Nucleus accumbens (tissue), 56 donors: ENCODE measurements around the gene ZNF496.
"Not testable (repeated sequence)": the region's sequence is repeated elsewhere in the genome, so short reads cannot be mapped to it uniquely, and the experiment has no call there.

ENCODE experiments used
- DNase-seq, 56 donors: peaks; one replicate each; lab custom pipeline; 2025; lab: John Stamatoyannopoulos, UW

ZNF496 gene

GRCh38 chr1:247331525-247332214, at the start of gene ZNF496:
ZNF496 (minus strand) TSS chr1:247331867; CDS start chr1:247329578, 2,289 bp downstream.
- peak in 52 of 56 donors; percentile 14 to 80 (median 54) for DNase-seq

DNA sequence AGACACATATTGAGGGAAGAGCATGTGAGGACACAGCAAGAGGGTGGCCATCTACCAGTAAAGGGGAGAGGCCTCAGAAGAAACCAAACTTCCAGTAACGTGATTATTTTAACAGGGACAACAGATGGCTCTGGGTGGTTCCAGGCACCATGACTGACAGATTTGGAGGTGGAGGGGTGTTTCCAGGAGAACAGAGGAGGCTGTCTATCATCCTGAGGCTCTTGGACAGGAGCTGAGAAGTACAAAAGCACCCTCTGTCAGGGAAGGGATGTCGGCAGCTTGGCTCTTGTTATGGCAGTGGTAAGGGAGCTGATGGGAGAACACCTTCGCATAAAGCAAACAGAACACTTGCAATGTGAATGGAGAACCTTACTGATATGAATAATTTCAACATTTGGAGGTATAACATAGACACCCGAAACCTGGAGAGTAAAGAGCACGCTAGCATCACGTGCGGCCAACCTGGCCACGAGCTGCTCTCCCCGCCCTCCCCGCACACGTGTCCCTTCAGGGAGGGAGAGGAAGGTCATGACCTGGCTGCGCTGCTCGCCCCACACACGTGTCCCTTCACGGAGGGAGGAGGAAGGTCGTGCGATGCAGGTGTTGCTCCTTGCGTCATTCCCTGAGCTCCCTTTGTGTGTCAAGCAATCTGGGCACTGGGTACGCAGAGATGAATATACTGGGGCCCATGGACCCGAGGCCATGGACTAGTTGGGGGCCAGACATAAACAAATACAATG, 46.8 kb upstream of the ZNF496 start:
- no peak for DNase-seq

- DNase-seq, result not testable (repeated sequence)
Observed at GRCh38 chr1:247377656-247378055, 46.0 kb upstream of the ZNF496 start.

DNA sequence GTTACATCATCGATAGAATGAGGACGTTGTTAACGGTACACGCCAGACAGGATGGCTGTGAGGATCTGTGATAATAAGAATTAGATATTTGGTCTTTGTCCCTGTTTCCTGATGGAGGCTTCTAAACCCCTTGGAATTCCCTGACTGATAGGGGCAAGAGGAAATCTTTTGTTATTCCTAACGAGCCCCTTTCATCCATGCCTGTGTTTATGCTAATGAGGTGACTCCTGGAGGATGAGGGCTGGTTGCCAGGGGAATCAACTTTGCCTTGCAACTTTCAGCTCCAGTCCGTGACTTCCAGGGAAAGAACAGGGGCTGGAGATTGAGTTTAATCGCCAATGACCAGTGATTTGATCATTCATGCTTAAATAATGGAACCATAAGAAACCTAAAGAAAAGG, 45.0 kb upstream of the ZNF496 start:
- DNase-seq, result no peak

DNA sequence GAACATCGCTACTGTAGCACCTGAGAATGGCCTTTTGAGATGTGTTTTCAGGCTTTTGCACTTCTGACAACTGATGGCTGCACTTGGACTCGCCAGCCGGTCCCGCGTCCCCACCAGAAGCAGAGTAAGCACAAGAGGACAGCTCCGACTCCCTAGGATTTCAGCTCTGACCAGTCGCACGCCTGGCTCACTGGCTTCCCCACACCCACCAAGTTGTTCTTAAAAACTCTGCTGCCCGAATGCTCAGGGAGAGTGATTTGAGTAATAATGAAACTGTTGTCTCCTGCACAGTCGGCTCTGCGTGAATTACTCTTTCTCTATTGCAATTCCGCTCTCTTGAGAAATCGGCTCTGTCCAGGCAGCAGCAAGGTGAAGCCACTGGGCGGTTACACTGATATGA, 44.1 kb upstream of the ZNF496 start:
- no peak for DNase-seq

DNA sequence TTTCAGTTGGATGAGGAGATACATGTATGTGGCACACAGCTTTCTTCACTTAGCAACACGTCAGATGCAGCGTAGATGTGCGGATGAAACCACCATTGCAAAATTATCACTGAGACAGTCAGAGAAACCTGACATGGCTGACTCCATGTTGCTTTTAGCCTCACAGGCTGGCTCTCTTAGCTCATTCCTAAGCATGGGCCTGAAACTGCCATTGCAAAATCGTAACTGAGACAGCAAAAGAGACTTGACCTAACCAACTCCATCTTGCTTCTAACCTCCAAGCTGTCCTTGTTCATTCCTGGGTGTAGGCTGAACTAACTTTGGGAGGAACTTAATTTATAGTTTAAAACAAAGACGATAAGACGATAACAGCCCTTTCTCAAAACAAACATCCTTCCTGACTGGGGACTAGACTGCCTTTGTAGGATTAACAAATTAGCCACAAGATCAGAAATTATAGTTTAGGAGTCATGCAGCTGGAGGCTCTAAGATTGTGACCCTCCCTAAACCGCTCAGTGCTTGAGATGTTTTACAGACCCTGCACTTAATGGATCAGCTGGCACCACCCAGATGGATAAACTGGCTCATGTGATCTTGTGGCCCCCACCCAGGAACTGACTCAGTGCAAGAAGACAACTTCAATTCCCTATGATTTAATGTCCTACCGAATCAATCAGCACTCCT, 43.1 kb upstream of the ZNF496 start:
- DNase-seq, result not testable (repeated sequence)

GRCh38 chr1:247373721-247374141, 42.1 kb upstream of the ZNF496 start:
- peak in 9 of 56 donors; percentile 5 to 30 (median 10) for DNase-seq

DNA sequence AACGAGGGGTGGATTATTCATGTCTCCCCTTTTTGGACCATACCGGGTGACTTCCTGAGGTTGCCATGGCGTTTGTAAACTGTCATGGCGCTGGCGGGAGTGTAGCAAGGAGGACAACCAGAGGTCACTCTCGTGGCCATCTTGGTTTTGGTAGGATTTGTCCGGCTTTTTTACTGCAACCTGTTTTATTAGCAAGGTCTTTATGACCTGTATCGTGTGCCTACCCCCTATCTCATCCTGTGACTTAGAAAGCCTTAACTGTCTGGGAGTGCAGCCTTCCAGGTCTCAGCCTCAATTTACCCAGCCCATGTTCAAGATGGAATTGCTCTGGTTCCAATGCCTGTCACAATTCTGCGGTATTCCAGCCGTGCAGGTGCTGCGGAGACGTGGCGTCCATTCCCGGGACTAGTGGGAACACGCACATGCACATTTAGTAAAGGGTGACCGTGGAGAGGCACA, 40.2 kb upstream of the ZNF496 start:
- DNase-seq, result no peak

DNA sequence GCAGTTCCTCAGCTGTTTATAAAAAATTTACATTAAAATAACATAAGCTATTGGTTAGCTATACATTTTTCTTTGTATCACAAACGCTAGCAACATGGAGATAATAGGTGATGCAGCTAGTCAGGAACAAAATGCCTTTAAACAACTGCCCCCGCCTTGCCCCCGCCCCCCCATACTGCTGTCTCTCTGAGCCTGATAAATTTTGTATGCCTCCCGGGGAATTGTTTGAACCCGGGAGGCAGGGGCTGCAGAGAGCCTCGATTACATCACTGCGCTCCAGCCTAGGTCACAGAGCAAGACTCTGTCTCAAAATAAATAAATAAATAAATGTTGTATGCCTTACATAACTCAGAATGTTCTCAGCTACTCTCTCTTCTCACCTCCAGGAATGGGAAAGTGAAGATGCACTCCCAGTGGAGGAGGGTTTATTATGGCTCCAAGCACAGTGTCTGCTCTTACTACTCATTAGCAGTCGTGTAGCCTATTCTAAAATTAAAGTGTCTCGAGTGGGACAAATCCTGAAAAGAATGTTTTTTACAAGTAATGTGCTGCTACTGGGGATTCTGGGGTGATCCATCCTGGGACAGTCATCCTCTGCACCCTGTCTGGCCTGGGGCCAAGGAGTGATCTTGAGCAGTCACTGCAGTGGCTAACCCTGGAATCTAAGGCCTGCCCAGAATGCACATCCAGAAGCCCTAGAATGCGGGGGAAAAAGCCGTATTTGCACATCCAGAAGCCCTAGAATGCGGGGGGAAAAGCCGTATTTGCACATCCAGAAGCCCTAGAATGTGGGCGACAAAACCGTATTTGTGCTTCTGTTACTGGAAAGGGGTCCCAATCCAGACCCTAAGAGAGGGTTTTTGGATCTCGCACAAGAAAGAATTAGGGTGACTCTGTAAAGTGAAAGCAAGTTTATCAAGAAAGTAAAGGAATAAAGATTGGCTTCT, 39.4 kb upstream of the ZNF496 start:
- peak in 6 of 56 donors; percentile 6 to 51 (median 21) for DNase-seq

- DNase-seq, result no peak
Observed at GRCh38 chr1:247368490-247369145, 37.0 kb upstream of the ZNF496 start.

DNA sequence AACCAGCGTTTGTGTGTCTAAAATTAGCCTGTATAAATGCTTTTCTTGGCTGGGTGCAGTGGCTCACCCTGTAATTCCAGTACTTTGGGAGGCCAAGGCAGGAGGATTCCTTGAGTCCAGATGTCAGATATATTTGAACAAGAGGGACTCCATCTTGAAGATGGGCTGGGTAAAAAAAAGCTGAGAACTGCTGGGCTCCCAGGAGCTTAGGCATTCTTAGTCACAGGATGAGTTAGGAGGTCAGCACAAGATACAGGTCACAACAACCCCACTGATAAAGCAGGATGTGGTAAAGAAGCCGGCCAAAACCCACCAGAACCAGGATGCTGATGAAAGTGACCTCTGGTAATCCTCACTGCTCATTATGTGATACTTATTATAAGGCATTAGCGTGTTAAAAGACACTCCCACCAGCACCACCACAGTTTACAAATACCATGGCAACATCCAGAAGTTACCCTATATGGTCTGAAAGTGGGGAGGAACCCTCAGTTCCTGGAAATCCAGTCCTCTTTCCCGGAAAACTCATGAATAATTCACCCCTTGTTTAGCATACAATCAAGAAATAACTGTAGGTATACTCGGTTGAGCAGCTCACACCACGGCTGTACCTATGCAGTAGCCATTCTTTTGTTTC, 36.2 kb upstream of the ZNF496 start:
- DNase-seq, result no peak

- no peak for DNase-seq
Observed at GRCh38 chr1:247366926-247367645, 35.4 kb upstream of the ZNF496 start.

GRCh38 chr1:247366345-247366744, 34.7 kb upstream of the ZNF496 start:
- DNase-seq, result not testable (repeated sequence)

- DNase-seq, result no peak
Observed at GRCh38 chr1:247365023-247365422, 33.4 kb upstream of the ZNF496 start.

- DNase-seq, result not testable (repeated sequence)
Observed at GRCh38 chr1:247363000-247363399, 31.3 kb upstream of the ZNF496 start.

- no peak for DNase-seq
Observed at GRCh38 chr1:247362153-247362552, 30.5 kb upstream of the ZNF496 start.

- DNase-seq, result peak in 37 of 56 donors; percentile 7 to 81 (median 37)
Observed at GRCh38 chr1:247360991-247361731, 29.5 kb upstream of the ZNF496 start.
